Sigmoid colon (tissue), 7 donors: ENCODE measurements around the gene ABI3BP. TPM values are rescaled to one million over a fixed set of nuclear protein-coding genes. Genes with fewer than 3 reads are reported as not detected.

Experiments used
- DNase-seq: peaks from one replicate; pipeline ENCODE4 v3.0.0-alpha.2; 2019
- H3K27ac ChIP-seq, 4 donors: fragments of 200-600 bp; sonication (generic); one replicate each; pipeline ENCODE4 v1.5.1; 2016 to 2019; ENCODE audit warnings: mild to moderate bottlenecking in 1 of 4
- H3K27me3 ChIP-seq, 3 donors: fragments of 200-600 bp; sonication (generic); one replicate each; pipeline ENCODE4 v1.5.1; 2019; ENCODE audit warnings: mild to moderate bottlenecking in 1 of 3
- H3K36me3 ChIP-seq, 4 donors: fragments of 200-600 bp; sonication (generic); one replicate each; pipeline ENCODE4 v1.5.1; 2016 to 2019
- H3K4me1 ChIP-seq, 4 donors: fragments of 200-600 bp; sonication (generic); one replicate each; pipeline ENCODE4 v1.5.1; 2017 to 2019
- H3K4me3 ChIP-seq, 4 donors: fragments of 200-600 bp; sonication (generic); one replicate each; pipeline ENCODE4 v1.5.1; 2017 to 2019; ENCODE audit warnings: mild to moderate bottlenecking in 2 of 4, moderate library complexity in 1 of 4
- H3K9me3 ChIP-seq, 4 donors: fragments of 200-600 bp in 3 of 4; sonication (generic) in 3 of 4; one replicate each; pipeline versions ENCODE4 v1.5.1 to v1.6.1; 2013 to 2019
- EP300 ChIP-seq, 4 donors: sonication (generic); formaldehyde crosslinking; IDR thresholded peaks; one replicate each; pipeline ENCODE4 v1.6.1; 2017; ENCODE audit warnings: antibody characterized with exemption in 4 of 4
- POLR2A ChIP-seq, 2 donors: fragments of 450-650 bp; IDR thresholded peaks; one replicate each; pipeline ENCODE4 v1.6.1; 2016; ENCODE audit warnings: antibody characterized with exemption in 2 of 2, mild to moderate bottlenecking in 2 of 2, moderate library complexity in 2 of 2
- POLR2AphosphoS5 ChIP-seq, 4 donors: sonication (generic); formaldehyde crosslinking; IDR thresholded peaks; one replicate each; pipeline ENCODE4 v1.6.1; 2017; ENCODE audit warnings: antibody characterized with exemption in 4 of 4
- WGBS, 2 donors: extraction: QIAGEN DNeasy Blood & Tissue Kit; methylation state at CpG; one replicate each; pipeline ENCODE4 v1.1.7; 2013; 5-methylcytosine and 5-hydroxymethylcytosine counted together
- intact Hi-C: fragments of 100-400 bp; cut with DNase I; formaldehyde crosslinking; loops from one replicate; pipeline ENCODE4 v1.15.1; 2023
- polyA plus RNA-seq, 3 donors: library from polyadenylated mRNA; stranded (reverse); fragments of 200-250 nt; gene quantifications; one replicate each; pipeline ENCODE4 v1.2.3, GENCODE V29; 2013
- total RNA-seq, 4 donors: library from RNA; depleted of rRNA; stranded (reverse); fragments of >200 nt; gene quantifications; one replicate each; pipeline ENCODE4 v1.1.0, GENCODE V29; 2016
- TF ChIP-seq, protein P1 (sequence below), 4 experiments: fragments of 450-650 bp in 3 of 4; fragments of 200-600 bp in 1 of 4; IDR thresholded peaks; one replicate each; pipeline ENCODE4 v1.5.1; 2016 to 2019; ENCODE audit warnings: antibody characterized with exemption in 4 of 4, mild to moderate bottlenecking in 3 of 4, moderate library complexity in 2 of 4
- donor health status: healthy with polysubstance abuse.
- donor health status: Bipolar disorder and iron deficiency.
- donor health status: healthy.

Gene ABI3BP
- total and polyA plus RNA-seq, 7 donors = 1.2 to 177 (median 30.4) TPM

DNA sequence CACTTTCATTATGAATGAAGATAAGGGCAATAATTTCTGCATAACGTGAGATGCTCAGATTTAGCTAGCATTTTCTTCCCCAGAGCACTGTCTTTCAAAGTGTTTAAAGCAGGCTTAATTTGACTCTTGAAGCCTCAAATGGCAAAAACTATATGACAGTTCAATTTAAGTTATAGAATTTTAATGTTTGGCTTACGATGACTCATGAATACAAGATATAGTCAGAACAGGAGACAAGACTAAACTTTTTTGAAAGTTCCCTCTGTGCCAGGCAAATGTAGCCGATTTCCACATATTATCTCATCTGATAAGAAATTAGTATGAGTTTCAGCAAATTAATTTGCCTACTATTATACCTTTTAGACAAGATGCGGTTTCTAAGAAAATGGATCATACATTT lies 19.6 kb downstream of the ABI3BP start:
- H3K4me1 ChIP-seq = peaks cover 0 to 58% (median 44%) of the 10 kb centered on the region in 4 donors
- peak overlapping the region in 1 of 4 donors; percentile 50 for H3K27ac ChIP-seq
- no peak for DNase-seq
- H3K4me3 ChIP-seq = no peak overlapping the region
- intact Hi-C loops = loop anchor here (10.0 kb wide), 1 partner anchor 411 kb away; no protein-coding TSS in a partner anchor
- TF ChIP-seq EP300 (IDR thresholded peaks at IDR 0.05) (no peak), POLR2A (IDR thresholded peaks at IDR 0.05) (no peak), POLR2AphosphoS5 (IDR thresholded peaks at IDR 0.05) (no peak)
- TF ChIP-seq, protein P1, sequence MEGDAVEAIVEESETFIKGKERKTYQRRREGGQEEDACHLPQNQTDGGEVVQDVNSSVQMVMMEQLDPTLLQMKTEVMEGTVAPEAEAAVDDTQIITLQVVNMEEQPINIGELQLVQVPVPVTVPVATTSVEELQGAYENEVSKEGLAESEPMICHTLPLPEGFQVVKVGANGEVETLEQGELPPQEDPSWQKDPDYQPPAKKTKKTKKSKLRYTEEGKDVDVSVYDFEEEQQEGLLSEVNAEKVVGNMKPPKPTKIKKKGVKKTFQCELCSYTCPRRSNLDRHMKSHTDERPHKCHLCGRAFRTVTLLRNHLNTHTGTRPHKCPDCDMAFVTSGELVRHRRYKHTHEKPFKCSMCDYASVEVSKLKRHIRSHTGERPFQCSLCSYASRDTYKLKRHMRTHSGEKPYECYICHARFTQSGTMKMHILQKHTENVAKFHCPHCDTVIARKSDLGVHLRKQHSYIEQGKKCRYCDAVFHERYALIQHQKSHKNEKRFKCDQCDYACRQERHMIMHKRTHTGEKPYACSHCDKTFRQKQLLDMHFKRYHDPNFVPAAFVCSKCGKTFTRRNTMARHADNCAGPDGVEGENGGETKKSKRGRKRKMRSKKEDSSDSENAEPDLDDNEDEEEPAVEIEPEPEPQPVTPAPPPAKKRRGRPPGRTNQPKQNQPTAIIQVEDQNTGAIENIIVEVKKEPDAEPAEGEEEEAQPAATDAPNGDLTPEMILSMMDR (IDR thresholded peaks at IDR 0.05) = no peak
- H3K36me3 ChIP-seq = no peaks in the 10 kb centered on the region
- H3K27me3 ChIP-seq = no peaks in the 10 kb centered on the region
- H3K9me3 ChIP-seq = no peaks in the 10 kb centered on the region
- WGBS, 2 donors = 87 to 89% methylated on average over 4 of the region's 4 CpGs

DNA sequence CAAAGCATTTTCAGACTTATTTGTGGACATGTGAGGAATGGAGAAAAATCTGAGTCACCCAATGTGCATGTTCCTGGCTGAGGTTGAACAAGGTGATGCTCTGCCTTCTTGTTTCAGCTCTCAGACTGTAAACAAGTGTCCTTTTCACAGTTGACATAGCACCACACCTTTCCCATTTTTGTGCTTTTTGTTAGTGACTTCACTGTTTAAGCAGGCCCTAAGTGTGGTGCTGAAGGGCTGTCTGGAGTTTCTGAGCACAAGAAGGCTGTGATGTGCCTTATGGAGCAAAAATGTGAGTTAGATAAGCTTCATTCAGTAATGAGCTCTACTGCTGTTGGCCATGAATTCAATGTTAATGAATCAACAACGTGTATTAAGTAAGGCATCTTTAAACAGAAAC lies 20.4 kb downstream of the ABI3BP start:
- TF ChIP-seq POLR2AphosphoS5 (IDR thresholded peaks at IDR 0.05) = no peak
- TF ChIP-seq POLR2A (IDR thresholded peaks at IDR 0.05) = no peak
- TF ChIP-seq, protein P1 (IDR thresholded peaks at IDR 0.05) = no peak
- no peak for TF ChIP-seq EP300 (IDR thresholded peaks at IDR 0.05)
- Histone ChIP-seq H3K9me3 (no peaks in the 10 kb centered on the region), H3K36me3 (no peaks in the 10 kb centered on the region), H3K4me3 (no peak overlapping the region), H3K27ac (peak overlapping the region in 3 of 4 donors; percentile 2 to 50 (median 30)), H3K27me3 (no peaks in the 10 kb centered on the region), H3K4me1 (peaks cover 0 to 51% (median 38%) of the 10 kb centered on the region in 4 donors)
- 63 to 65% methylated on average over 1 of the region's 1 CpG for WGBS, 2 donors
- intact Hi-C loops = loop anchor here (10.0 kb wide), 1 partner anchor 412 kb away; no protein-coding TSS in a partner anchor
- DNase-seq = no peak

GRCh38 chr3:100972301-100972844 lies 20.8 kb downstream of the ABI3BP start:
- H3K36me3 ChIP-seq = no peaks in the 10 kb centered on the region
- DNase-seq = no peak
- H3K4me3 ChIP-seq = no peak overlapping the region
- peaks cover 0 to 47% (median 33%) of the 10 kb centered on the region in 4 donors for H3K4me1 ChIP-seq
- H3K27ac ChIP-seq = peak overlapping the region in 3 of 4 donors; percentile 24 to 50 (median 49)
- H3K9me3 ChIP-seq = no peaks in the 10 kb centered on the region
- no peaks in the 10 kb centered on the region for H3K27me3 ChIP-seq
- WGBS, 2 donors = 58 to 64% methylated on average over 2 of the region's 2 CpGs
- no peak for TF ChIP-seq POLR2A (IDR thresholded peaks at IDR 0.05)
- TF ChIP-seq POLR2AphosphoS5 (IDR thresholded peaks at IDR 0.05) = no peak
- TF ChIP-seq EP300 (IDR thresholded peaks at IDR 0.05) = no peak
- TF ChIP-seq, protein P1 (IDR thresholded peaks at IDR 0.05) = no peak
- intact Hi-C loops = loop anchor here (10.0 kb wide), 1 partner anchor 412 kb away; no protein-coding TSS in a partner anchor

DNA sequence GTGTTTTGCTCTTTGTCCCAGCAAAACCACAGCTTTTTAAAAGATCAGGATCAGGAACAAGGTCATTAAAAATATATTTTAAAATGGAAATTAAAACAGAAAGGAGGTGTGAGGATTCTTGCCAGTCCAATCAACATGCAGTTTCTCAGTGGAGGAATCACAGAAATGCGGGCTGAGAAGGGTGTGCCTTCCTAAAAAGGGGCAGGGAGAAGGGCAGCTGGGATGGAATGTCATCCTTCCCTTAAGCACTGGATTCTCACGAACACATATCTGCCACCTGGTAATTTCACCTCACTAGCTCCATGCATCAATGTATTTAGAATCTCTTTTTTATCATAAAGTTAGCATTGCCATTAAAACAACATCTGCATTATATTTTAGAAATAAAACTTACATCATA lies 21.4 kb downstream of the ABI3BP start:
- no peak overlapping the region for H3K4me3 ChIP-seq
- H3K27ac ChIP-seq = peak overlapping the region; percentile 24 to 50 (median 42)
- intact Hi-C loops = loop anchor here (10.0 kb wide), 1 partner anchor 413 kb away; no protein-coding TSS in a partner anchor
- peaks cover 0 to 47% (median 33%) of the 10 kb centered on the region in 4 donors for H3K4me1 ChIP-seq
- TF ChIP-seq POLR2AphosphoS5 (IDR thresholded peaks at IDR 0.05) (no peak), EP300 (IDR thresholded peaks at IDR 0.05) (no peak)
- WGBS, 2 donors = 63 to 67% methylated on average over 2 of the region's 2 CpGs
- H3K27me3 ChIP-seq = no peaks in the 10 kb centered on the region
- DNase-seq = no peak
- H3K9me3 ChIP-seq = no peaks in the 10 kb centered on the region
- H3K36me3 ChIP-seq = no peaks in the 10 kb centered on the region

GRCh38 chr3:100970477-100970990 lies 22.7 kb downstream of the ABI3BP start:
- Histone ChIP-seq H3K4me3 (no peak overlapping the region), H3K4me1 (peaks cover 0 to 47% (median 33%) of the 10 kb centered on the region in 4 donors), H3K27ac (peak overlapping the region; percentile 24 to 50 (median 42)), H3K36me3 (no peaks in the 10 kb centered on the region), H3K27me3 (no peaks in the 10 kb centered on the region), H3K9me3 (no peaks in the 10 kb centered on the region)
- TF ChIP-seq POLR2A (IDR thresholded peaks at IDR 0.05) (no peak), EP300 (IDR thresholded peaks at IDR 0.05) (no peak), POLR2AphosphoS5 (IDR thresholded peaks at IDR 0.05) (no peak)
- TF ChIP-seq, protein P1 (IDR thresholded peaks at IDR 0.05) = no peak
- no peak for DNase-seq
- 91 to 93% methylated on average over 6 of the region's 6 CpGs for WGBS, 2 donors
- intact Hi-C loops = loop anchor here (10.0 kb wide), 1 partner anchor 414 kb away; no protein-coding TSS in a partner anchor
